HepG2 (cell line): ENCODE data around the gene HDAC3. TPM values are rescaled to one million over a fixed set of nuclear protein-coding genes. Genes with fewer than 3 reads are reported as not detected.

Experiments used
- EP300 ChIP-seq, 3 experiments: sonication (generic) in 1 of 3; formaldehyde crosslinking in 1 of 3; IDR thresholded peaks; 2 replicates each; pipeline versions ENCODE4 v1.5.1 to v1.6.1; 2011 to 2020; ENCODE audit warnings: low read depth in 2 of 3, low read length in 2 of 3, borderline replicate concordance in 1 of 3, improper control_type of control experiment in 1 of 3, mild to moderate bottlenecking in 1 of 3, missing genetic modification reagents in 1 of 3, moderate library complexity in 1 of 3
- HOXD1 ChIP-seq: sonication (generic); formaldehyde crosslinking; IDR thresholded peaks from 2 replicates; pipeline ENCODE4 v1.5.0; 2020; ENCODE audit warnings: missing genetic modification reagents
- KLF9 ChIP-seq: IDR thresholded peaks from 2 replicates; pipeline ENCODE4 v1.6.1; 2016; ENCODE audit warnings: low read depth
- NONO ChIP-seq, 2 experiments: fragments of 450-650 bp in 1 of 2; sonication (generic) in 1 of 2; formaldehyde crosslinking in 1 of 2; IDR thresholded peaks in 1 of 2; conservative IDR thresholded peaks in 1 of 2; 2 replicates each; pipeline versions ENCODE4 v1.6.1 to v1.8.0; 2017 to 2022; ENCODE audit warnings: mild to moderate bottlenecking in 1 of 2, missing genetic modification reagents in 1 of 2, moderate library complexity in 1 of 2
- SAP130 ChIP-seq: IDR thresholded peaks from 2 replicates; pipeline ENCODE4 v1.6.1; 2016; ENCODE audit warnings: low read depth
- SP4 ChIP-seq: sonication (generic); formaldehyde crosslinking; IDR thresholded peaks from 2 replicates; pipeline ENCODE4 v1.8.1; 2023; ENCODE audit warnings: mild to moderate bottlenecking, missing genetic modification reagents
- THYN1 ChIP-seq: sonication (generic); formaldehyde crosslinking; IDR thresholded peaks from 2 replicates; pipeline ENCODE4 v1.8.1; 2023; ENCODE audit warnings: low read depth, mild to moderate bottlenecking, moderate library complexity, missing genetic modification reagents, borderline replicate concordance
- ZBTB33 ChIP-seq: sonication (generic); formaldehyde crosslinking; IDR thresholded peaks from 2 replicates; pipeline ENCODE4 v1.4.0; 2020; ENCODE audit warnings: missing genetic modification reagents
- ZNF329 ChIP-seq: sonication (generic); formaldehyde crosslinking; IDR thresholded peaks from 2 replicates; pipeline ENCODE4 v1.9.0; 2021; ENCODE audit warnings: low read depth, mild to moderate bottlenecking, missing genetic modification reagents
- ZNF432 ChIP-seq: sonication (generic); formaldehyde crosslinking; IDR thresholded peaks from 2 replicates; pipeline ENCODE4 v1.5.0; 2020; ENCODE audit warnings: missing genetic modification reagents, mild to moderate bottlenecking, borderline replicate concordance
- ZNF792 ChIP-seq: IDR thresholded peaks from 2 replicates; pipeline ENCODE4 v1.6.1; 2016
- polyA plus RNA-seq, 8 experiments: library from polyadenylated mRNA; depleted of rRNA in 3 of 8; stranded (reverse) in 7 of 8; unstranded in 1 of 8; fragments of >200 nt; fragmentation: Illumina TruSeq in 4 of 8; extraction: Trizol in 4 of 8; gene quantifications; 2 replicates each; pipeline versions ENCODE4 v1.2.1 to v1.2.3, GENCODE V29; 2011 to 2016; ENCODE audit warnings: low read depth in 4 of 8, missing spikeins in 1 of 8, mixed read lengths in 1 of 8; ENCODE audit not compliant: insufficient read depth in 1 of 8
- total RNA-seq, 5 experiments: library from RNA; depleted of rRNA; stranded (reverse); fragments of >200 nt; fragmentation: Illumina TruSeq; extraction: Trizol; gene quantifications; 2 replicates each; pipeline ENCODE4 v1.2.3, GENCODE V29; 2016; ENCODE audit warnings: low read depth in 1 of 5
- TF ChIP-seq, protein P1 (sequence below): sonication (generic); formaldehyde crosslinking; IDR thresholded peaks from 2 replicates; pipeline ENCODE4 v1.4.0; 2020; ENCODE audit warnings: missing genetic modification reagents
- TF ChIP-seq, protein P2 (sequence below): sonication (generic); formaldehyde crosslinking; IDR thresholded peaks from 2 replicates; pipeline ENCODE4 v1.9.0; 2021; ENCODE audit warnings: missing genetic modification reagents, borderline replicate concordance
- TF ChIP-seq, protein P3 (sequence below): sonication (generic); formaldehyde crosslinking; IDR thresholded peaks from 2 replicates; pipeline ENCODE4 v1.4.0; 2020; ENCODE audit warnings: missing genetic modification reagents
- TF ChIP-seq, protein P4 (sequence below): fragments of 450-650 bp; IDR thresholded peaks from 2 replicates; pipeline ENCODE4 v1.6.1; 2017
- TF ChIP-seq, protein P5 (sequence below): IDR thresholded peaks from 2 replicates; pipeline ENCODE4 v1.6.1; 2012; ENCODE audit warnings: inconsistent platforms
- TF ChIP-seq, protein P6 (sequence below): sonication (generic); formaldehyde crosslinking; IDR thresholded peaks from 2 replicates; pipeline ENCODE4 v1.8.0; 2022; ENCODE audit warnings: mild to moderate bottlenecking, missing genetic modification reagents; ENCODE audit not compliant: insufficient replicate concordance

The HDAC3 gene
- total and polyA plus RNA-seq, 2 of the 13 experiments (the other 11 are each of a cell fraction or from before 2014, with no cell fraction given), result 84.0 to 94.1 TPM

GRCh38 chr5:141618804-141619554 lies 17.7 kb downstream of the HDAC3 start, which contains the start of gene DIAPH1 (continued):
- TF ChIP-seq, protein P1, sequence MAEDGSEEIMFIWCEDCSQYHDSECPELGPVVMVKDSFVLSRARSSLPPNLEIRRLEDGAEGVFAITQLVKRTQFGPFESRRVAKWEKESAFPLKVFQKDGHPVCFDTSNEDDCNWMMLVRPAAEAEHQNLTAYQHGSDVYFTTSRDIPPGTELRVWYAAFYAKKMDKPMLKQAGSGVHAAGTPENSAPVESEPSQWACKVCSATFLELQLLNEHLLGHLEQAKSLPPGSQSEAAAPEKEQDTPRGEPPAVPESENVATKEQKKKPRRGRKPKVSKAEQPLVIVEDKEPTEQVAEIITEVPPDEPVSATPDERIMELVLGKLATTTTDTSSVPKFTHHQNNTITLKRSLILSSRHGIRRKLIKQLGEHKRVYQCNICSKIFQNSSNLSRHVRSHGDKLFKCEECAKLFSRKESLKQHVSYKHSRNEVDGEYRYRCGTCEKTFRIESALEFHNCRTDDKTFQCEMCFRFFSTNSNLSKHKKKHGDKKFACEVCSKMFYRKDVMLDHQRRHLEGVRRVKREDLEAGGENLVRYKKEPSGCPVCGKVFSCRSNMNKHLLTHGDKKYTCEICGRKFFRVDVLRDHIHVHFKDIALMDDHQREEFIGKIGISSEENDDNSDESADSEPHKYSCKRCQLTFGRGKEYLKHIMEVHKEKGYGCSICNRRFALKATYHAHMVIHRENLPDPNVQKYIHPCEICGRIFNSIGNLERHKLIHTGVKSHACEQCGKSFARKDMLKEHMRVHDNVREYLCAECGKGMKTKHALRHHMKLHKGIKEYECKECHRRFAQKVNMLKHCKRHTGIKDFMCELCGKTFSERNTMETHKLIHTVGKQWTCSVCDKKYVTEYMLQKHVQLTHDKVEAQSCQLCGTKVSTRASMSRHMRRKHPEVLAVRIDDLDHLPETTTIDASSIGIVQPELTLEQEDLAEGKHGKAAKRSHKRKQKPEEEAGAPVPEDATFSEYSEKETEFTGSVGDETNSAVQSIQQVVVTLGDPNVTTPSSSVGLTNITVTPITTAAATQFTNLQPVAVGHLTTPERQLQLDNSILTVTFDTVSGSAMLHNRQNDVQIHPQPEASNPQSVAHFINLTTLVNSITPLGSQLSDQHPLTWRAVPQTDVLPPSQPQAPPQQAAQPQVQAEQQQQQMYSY, result no peak; the same call in 1 of the 2 replicates
- TF ChIP-seq SAP130, result peak; percentile 94
- peak; percentile 66 for TF ChIP-seq ZBTB33 (CRISPR knock-in tag)
- TF ChIP-seq, protein P2, sequence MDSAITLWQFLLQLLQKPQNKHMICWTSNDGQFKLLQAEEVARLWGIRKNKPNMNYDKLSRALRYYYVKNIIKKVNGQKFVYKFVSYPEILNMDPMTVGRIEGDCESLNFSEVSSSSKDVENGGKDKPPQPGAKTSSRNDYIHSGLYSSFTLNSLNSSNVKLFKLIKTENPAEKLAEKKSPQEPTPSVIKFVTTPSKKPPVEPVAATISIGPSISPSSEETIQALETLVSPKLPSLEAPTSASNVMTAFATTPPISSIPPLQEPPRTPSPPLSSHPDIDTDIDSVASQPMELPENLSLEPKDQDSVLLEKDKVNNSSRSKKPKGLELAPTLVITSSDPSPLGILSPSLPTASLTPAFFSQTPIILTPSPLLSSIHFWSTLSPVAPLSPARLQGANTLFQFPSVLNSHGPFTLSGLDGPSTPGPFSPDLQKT (CRISPR knock-in tag), result 0 out of 2 replicates have a peak, but pooled peaks have one; percentile 23
- peak; percentile 74 for TF ChIP-seq ZNF329
- TF ChIP-seq, protein P3, sequence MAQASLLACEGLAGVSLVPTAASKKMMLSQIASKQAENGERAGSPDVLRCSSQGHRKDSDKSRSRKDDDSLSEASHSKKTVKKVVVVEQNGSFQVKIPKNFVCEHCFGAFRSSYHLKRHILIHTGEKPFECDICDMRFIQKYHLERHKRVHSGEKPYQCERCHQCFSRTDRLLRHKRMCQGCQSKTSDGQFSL, result peak; percentile 98
- no peak for TF ChIP-seq NONO (IDR thresholded peaks at IDR 0.05)
- TF ChIP-seq NONO (CRISPR knock-in tag; conservative IDR thresholded peaks at IDR 0.05), result peak; percentile 94
- TF ChIP-seq, protein P4, sequence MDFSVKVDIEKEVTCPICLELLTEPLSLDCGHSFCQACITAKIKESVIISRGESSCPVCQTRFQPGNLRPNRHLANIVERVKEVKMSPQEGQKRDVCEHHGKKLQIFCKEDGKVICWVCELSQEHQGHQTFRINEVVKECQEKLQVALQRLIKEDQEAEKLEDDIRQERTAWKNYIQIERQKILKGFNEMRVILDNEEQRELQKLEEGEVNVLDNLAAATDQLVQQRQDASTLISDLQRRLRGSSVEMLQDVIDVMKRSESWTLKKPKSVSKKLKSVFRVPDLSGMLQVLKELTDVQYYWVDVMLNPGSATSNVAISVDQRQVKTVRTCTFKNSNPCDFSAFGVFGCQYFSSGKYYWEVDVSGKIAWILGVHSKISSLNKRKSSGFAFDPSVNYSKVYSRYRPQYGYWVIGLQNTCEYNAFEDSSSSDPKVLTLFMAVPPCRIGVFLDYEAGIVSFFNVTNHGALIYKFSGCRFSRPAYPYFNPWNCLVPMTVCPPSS, result no peak
- TF ChIP-seq SP4 (CRISPR knock-in tag), result peak; percentile 93; the same call in 1 of the 2 replicates
- TF ChIP-seq HOXD1 (CRISPR knock-in tag), result peak; percentile 89
- no peak for TF ChIP-seq ZNF432 (CRISPR knock-in tag)
- TF ChIP-seq KLF9 (CRISPR knock-in tag), result peak; percentile 93
- peak; percentile 85; the same call in 1 of the 2 replicates for TF ChIP-seq ZNF792 (CRISPR knock-in tag)
- TF ChIP-seq EP300 (IDR thresholded peaks at IDR 0.05; ENCODE audit: low read depth in 2 of 2, low read length in 2 of 2), result peak; percentile 32 to 50; a peak in 2 of 4 replicates
- TF ChIP-seq EP300 (CRISPR knock-in tag; IDR thresholded peaks at IDR 0.05; ENCODE audit: borderline replicate concordance), result peak; percentile 33; the same call in 1 of the 2 replicates
- TF ChIP-seq, protein P5, sequence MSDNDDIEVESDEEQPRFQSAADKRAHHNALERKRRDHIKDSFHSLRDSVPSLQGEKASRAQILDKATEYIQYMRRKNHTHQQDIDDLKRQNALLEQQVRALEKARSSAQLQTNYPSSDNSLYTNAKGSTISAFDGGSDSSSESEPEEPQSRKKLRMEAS, result peak; percentile 98
- TF ChIP-seq, protein P6, sequence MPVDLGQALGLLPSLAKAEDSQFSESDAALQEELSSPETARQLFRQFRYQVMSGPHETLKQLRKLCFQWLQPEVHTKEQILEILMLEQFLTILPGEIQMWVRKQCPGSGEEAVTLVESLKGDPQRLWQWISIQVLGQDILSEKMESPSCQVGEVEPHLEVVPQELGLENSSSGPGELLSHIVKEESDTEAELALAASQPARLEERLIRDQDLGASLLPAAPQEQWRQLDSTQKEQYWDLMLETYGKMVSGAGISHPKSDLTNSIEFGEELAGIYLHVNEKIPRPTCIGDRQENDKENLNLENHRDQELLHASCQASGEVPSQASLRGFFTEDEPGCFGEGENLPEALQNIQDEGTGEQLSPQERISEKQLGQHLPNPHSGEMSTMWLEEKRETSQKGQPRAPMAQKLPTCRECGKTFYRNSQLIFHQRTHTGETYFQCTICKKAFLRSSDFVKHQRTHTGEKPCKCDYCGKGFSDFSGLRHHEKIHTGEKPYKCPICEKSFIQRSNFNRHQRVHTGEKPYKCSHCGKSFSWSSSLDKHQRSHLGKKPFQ (CRISPR knock-in tag), result peak; percentile 46
- no peak for TF ChIP-seq THYN1 (CRISPR knock-in tag)
